A549 (cell line): Measurements from ENCODE around the gene ZNF385A.

Experiments used
- CTCF ChIP-seq: fragments of >200 bp; sonication (Bioruptor Twin); formaldehyde crosslinking; IDR thresholded peaks from 3 replicates; pipeline ENCODE4 v1.5.1; 2016
- POLR2AphosphoS2 ChIP-seq: conservative IDR thresholded peaks from 2 replicates; pipeline ENCODE4 v1.6.1; 2012; ENCODE audit warnings: low read length, improper control_type of control experiment, inconsistent platforms
- TF ChIP-seq, protein P1 (sequence below): fragments of 200-600 bp; sonication (generic); IDR thresholded peaks from 2 replicates; pipeline ENCODE4 v1.6.1; 2016; ENCODE audit warnings: antibody characterized with exemption, mild to moderate bottlenecking, moderate library complexity

DNA sequence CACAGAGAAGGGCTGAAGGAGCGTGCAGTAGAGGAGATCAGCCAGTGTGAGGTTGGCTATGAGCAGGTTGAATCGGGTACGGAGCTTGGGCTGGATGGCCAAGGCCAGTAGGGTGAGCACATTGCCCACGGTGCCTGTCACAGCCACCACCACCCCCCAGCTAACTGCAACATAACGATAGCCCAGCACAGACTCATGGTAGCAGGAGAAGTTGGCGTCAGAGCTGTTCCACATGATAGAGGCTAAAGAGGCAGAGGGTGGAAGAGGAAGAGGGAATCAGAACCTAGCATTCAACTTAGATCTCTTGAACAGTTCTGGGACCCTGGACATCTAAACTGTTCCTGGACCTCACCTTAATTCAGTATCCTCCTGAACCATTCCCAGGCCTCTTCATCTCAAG lies 20.9 kb downstream of the ZNF385A start:
- TF ChIP-seq CTCF (no peak), POLR2AphosphoS2 (no peak)
- TF ChIP-seq, protein P1, sequence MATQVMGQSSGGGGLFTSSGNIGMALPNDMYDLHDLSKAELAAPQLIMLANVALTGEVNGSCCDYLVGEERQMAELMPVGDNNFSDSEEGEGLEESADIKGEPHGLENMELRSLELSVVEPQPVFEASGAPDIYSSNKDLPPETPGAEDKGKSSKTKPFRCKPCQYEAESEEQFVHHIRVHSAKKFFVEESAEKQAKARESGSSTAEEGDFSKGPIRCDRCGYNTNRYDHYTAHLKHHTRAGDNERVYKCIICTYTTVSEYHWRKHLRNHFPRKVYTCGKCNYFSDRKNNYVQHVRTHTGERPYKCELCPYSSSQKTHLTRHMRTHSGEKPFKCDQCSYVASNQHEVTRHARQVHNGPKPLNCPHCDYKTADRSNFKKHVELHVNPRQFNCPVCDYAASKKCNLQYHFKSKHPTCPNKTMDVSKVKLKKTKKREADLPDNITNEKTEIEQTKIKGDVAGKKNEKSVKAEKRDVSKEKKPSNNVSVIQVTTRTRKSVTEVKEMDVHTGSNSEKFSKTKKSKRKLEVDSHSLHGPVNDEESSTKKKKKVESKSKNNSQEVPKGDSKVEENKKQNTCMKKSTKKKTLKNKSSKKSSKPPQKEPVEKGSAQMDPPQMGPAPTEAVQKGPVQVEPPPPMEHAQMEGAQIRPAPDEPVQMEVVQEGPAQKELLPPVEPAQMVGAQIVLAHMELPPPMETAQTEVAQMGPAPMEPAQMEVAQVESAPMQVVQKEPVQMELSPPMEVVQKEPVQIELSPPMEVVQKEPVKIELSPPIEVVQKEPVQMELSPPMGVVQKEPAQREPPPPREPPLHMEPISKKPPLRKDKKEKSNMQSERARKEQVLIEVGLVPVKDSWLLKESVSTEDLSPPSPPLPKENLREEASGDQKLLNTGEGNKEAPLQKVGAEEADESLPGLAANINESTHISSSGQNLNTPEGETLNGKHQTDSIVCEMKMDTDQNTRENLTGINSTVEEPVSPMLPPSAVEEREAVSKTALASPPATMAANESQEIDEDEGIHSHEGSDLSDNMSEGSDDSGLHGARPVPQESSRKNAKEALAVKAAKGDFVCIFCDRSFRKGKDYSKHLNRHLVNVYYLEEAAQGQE = no peak
